ENCODE results near the gene RHCE.

DNA sequence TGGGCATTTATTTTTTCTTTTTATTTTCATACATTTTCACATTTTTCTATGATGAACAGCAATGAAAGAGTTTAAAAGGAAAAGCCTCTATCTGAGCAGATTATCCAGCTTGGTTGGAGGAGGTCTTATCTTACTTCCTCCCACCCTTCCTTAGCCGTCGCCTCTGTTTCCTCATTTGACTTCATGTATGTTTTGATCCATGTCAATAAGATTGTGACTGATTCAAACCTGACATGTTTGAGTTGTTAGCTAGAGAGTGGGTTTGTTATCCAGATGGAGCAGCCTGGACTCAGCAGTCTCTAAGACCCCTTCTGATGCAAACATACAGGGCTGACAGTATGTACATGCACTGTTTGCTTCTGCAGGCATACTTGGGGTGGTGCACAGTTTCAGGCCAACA is 41.2 kb upstream of the RHCE start:
- TF ChIP-seq CTCF (IDR thresholded peaks at IDR 0.05) = no peak
- no peak for TF ChIP-seq POLR2A (IDR thresholded peaks at IDR 0.05)
